Peyer's patch (tissue), 4 donors: ENCODE results near the gene HELB. TPM values are rescaled to one million over a fixed set of nuclear protein-coding genes. Genes with fewer than 3 reads are reported as not detected.
"Not testable (repeated sequence)": the region's sequence is repeated elsewhere in the genome, so short reads cannot be mapped to it uniquely, and the experiment has no call there.

Experiments
- DNase-seq, 3 donors: peaks; one replicate each; pipeline ENCODE4 v3.0.0-alpha.2; 2017 to 2019
- H3K27ac ChIP-seq, 4 donors: fragments of 200-600 bp; sonication (generic); one replicate each; pipeline ENCODE4 v1.5.1; 2016 to 2019
- H3K27me3 ChIP-seq, 2 donors: fragments of 200-600 bp; sonication (generic); one replicate each; pipeline ENCODE4 v1.5.1; 2019
- H3K36me3 ChIP-seq, 3 donors: fragments of 200-600 bp; sonication (generic); one replicate each; pipeline ENCODE4 v1.5.1; 2016 to 2019
- H3K4me1 ChIP-seq, 4 donors: fragments of 200-600 bp; sonication (generic); one replicate each; pipeline ENCODE4 v1.5.1; 2016 to 2019
- H3K4me3 ChIP-seq, 4 donors: fragments of 200-600 bp; sonication (generic); 1 replicate in 3 of 4; 2 replicates in 1 of 4; pipeline ENCODE4 v1.5.1; 2016 to 2019; ENCODE audit warnings: mild to moderate bottlenecking in 1 of 4
- H3K9me3 ChIP-seq, 4 donors: fragments of 200-600 bp; sonication (generic); one replicate each; pipeline ENCODE4 v1.5.1; 2016 to 2019; ENCODE audit warnings: mild to moderate bottlenecking in 1 of 4
- POLR2A ChIP-seq, 2 donors: fragments of 450-650 bp; IDR thresholded peaks; one replicate each; pipeline ENCODE4 v1.5.1; 2017; ENCODE audit warnings: antibody characterized with exemption in 2 of 2, mild to moderate bottlenecking in 2 of 2, moderate library complexity in 2 of 2
- total RNA-seq, 4 donors: library from RNA; depleted of rRNA; stranded (reverse); fragments of >200 nt; gene quantifications; one replicate each; pipeline ENCODE4 v1.1.0, GENCODE V29; 2016
- TF ChIP-seq, protein P1 (sequence below), 6 experiments: fragments of 450-650 bp in 4 of 6; fragments of 200-600 bp in 2 of 6; sonication (generic) in 1 of 6; IDR thresholded peaks; one replicate each; pipeline ENCODE4 v1.5.1; 2017 to 2019; ENCODE audit warnings: antibody characterized with exemption in 6 of 6, mild to moderate bottlenecking in 3 of 6, moderate library complexity in 1 of 6

HELB gene
- total RNA-seq, 4 donors from 2014 or later = 6.1 to 19.8 (median 8.3) TPM

DNA sequence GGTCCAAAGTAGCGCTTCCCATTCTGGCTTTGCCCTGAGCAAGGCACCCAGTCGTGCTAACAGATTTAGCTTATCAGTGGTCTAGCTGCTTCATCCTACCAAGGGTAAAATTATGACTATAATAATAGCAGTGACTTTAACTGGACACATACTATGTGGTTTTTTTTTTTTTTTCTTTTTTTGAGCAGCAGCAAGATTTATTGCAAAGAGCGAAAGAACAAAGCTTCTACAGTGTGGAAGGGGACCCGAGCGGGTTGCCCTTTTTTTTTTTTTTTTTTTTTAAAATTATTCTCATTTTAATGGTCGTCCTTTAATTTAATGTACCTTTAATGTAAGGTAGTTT lies 505 bp downstream of the HELB start:
- DNase-seq = no peak
- Histone ChIP-seq H3K27ac (peak overlapping the region; percentile 76 to 90 (median 86)), H3K9me3 (no peaks in the 10 kb centered on the region), H3K4me1 (peaks cover 0 to 11% (median 2%) of the 10 kb centered on the region in 4 donors), H3K4me3 (peak overlapping the region; percentile 57 to 74 (median 70)), H3K27me3 (no peaks in the 10 kb centered on the region), H3K36me3 (no peaks in the 10 kb centered on the region)
- no peak for TF ChIP-seq POLR2A (IDR thresholded peaks at IDR 0.05)
- TF ChIP-seq, protein P1, sequence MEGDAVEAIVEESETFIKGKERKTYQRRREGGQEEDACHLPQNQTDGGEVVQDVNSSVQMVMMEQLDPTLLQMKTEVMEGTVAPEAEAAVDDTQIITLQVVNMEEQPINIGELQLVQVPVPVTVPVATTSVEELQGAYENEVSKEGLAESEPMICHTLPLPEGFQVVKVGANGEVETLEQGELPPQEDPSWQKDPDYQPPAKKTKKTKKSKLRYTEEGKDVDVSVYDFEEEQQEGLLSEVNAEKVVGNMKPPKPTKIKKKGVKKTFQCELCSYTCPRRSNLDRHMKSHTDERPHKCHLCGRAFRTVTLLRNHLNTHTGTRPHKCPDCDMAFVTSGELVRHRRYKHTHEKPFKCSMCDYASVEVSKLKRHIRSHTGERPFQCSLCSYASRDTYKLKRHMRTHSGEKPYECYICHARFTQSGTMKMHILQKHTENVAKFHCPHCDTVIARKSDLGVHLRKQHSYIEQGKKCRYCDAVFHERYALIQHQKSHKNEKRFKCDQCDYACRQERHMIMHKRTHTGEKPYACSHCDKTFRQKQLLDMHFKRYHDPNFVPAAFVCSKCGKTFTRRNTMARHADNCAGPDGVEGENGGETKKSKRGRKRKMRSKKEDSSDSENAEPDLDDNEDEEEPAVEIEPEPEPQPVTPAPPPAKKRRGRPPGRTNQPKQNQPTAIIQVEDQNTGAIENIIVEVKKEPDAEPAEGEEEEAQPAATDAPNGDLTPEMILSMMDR (IDR thresholded peaks at IDR 0.05) = no peak

DNA sequence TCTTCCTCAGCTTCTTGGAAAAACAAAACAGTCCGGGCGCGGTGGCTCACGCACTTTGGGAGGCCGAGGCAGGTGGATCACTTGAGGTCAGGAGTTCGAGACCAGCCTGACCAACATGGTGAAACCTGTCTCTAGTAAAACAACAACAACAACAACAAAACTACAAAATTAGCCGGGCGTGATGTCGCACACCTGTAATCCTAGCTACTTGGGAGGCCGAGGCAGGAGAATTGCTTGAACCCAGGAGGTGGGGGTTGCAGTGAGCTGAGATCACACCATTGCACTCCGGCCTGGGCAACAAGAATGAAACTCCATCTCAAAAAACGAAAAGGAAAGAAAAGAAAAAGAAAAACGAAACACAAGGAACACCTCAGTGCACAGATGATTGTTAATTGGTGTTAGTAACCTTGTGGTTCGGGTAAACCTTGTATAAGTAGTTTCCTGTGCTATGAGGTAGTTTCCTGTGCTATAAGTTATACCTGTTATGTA lies 1.1 kb downstream of the HELB start:
- Histone ChIP-seq H3K4me1 (peaks cover 0 to 11% (median 2%) of the 10 kb centered on the region in 4 donors), H3K27ac (peak overlapping the region; percentile 35 to 88 (median 62)), H3K4me3 (peak overlapping the region; percentile 57 to 74 (median 70))
- TF ChIP-seq POLR2A (IDR thresholded peaks at IDR 0.05) = peak in 1 of 2 donors; percentile 22
- not testable (repeated sequence) for DNase-seq, H3K9me3 ChIP-seq, H3K36me3 ChIP-seq, H3K27me3 ChIP-seq

DNA sequence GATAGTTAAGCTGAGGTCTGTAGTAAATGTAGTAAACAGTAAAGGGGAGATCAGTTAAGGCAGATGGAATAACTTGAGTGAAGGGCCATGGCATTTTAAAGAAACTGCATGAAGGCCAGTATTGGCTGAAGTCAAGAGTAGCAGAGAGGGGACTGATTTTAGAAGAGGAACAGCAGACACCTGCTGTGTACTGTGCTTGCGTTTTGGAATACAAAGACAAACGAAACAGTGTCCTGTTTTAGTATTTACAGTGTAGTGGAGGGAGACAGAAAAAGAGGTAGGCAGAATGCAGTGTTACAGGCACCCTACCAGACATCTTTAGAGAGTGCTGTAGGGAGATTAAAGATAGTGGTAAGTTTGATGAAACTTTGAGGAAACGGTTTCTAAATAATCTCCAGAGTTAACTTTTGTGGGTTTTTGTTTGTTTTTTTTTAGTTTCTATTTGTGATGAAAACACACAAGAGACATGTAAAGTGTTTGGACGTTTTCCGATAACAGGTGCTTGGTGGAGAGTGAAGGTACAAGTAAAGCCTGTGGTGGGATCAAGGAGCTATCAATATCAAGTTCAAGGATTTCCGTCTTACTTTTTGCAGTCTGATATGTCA lies 2.1 kb downstream of the HELB start:
- H3K27ac ChIP-seq = peak overlapping the region in 2 of 4 donors; percentile 35 to 88
- H3K4me3 ChIP-seq = peak overlapping the region in 2 of 4 donors; percentile 73 to 74
- no peak for DNase-seq

DNA sequence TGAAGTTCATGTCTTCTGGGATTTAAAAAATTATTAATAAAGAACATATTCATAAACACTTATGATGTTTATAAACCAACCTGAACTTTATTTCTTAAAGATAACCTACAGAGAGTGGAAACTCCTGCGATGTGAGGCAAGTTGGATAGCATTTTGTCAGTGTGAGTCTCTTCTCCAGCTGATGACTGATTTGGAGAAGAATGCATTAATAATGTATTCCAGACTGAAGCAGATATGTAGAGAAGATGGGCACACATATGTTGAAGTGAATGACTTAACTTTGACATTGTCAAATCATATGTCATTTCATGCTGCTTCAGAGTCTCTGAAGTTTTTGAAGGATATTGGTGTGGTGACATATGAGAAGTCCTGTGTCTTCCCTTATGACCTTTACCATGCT lies 7.3 kb downstream of the HELB start:
- DNase-seq = no peak
- Histone ChIP-seq H3K36me3 (peaks cover 0 to 13% (median 0%) of the 10 kb centered on the region in 3 donors), H3K27me3 (no peaks in the 10 kb centered on the region)

More for the DNA sequence above, 2.1 kb downstream of the HELB start:
- no peaks in the 10 kb centered on the region for H3K27me3 ChIP-seq
- H3K9me3 ChIP-seq = no peaks in the 10 kb centered on the region
- TF ChIP-seq, protein P1 (IDR thresholded peaks at IDR 0.05) = no peak
- no peak for TF ChIP-seq POLR2A (IDR thresholded peaks at IDR 0.05)
- no peaks in the 10 kb centered on the region for H3K36me3 ChIP-seq
- peaks cover 0 to 11% (median 2%) of the 10 kb centered on the region in 4 donors for H3K4me1 ChIP-seq

DNA sequence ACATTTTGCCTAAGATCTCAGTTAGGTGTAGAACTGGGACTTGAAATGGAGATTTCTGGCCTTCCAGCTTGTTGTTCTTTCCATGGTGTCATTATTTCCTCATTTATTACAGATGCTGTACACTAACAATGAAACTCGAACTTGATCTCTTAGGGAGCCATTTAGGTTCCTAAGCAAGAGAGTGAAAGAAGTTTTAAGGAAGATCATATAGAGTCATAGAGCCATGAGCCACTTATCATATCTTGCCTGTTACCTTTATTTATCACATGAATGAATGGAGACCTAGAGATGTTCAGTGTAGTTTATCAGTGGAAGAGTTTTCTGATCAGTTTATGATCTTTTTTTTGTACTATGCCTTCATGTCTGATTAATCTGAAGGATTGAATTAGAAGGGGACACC lies 9.9 kb downstream of the HELB start:
- TF ChIP-seq, protein P1 (IDR thresholded peaks at IDR 0.05) = no peak
- no peak for TF ChIP-seq POLR2A (IDR thresholded peaks at IDR 0.05)
- Histone ChIP-seq H3K27ac (no peak overlapping the region), H3K27me3 (no peaks in the 10 kb centered on the region), H3K36me3 (peaks cover 0 to 17% (median 0%) of the 10 kb centered on the region in 3 donors), H3K4me3 (no peak overlapping the region), H3K9me3 (no peaks in the 10 kb centered on the region), H3K4me1 (peaks cover 0 to 4% (median 0%) of the 10 kb centered on the region in 4 donors)
- no peak for DNase-seq

More for the DNA sequence above, 7.3 kb downstream of the HELB start:
- no peak for TF ChIP-seq POLR2A (IDR thresholded peaks at IDR 0.05)
- TF ChIP-seq, protein P1 (IDR thresholded peaks at IDR 0.05) = no peak
- Histone ChIP-seq H3K27ac (no peak overlapping the region), H3K9me3 (no peaks in the 10 kb centered on the region), H3K4me1 (peaks cover 0 to 4% (median 0%) of the 10 kb centered on the region in 4 donors), H3K4me3 (no peak overlapping the region)

DNA sequence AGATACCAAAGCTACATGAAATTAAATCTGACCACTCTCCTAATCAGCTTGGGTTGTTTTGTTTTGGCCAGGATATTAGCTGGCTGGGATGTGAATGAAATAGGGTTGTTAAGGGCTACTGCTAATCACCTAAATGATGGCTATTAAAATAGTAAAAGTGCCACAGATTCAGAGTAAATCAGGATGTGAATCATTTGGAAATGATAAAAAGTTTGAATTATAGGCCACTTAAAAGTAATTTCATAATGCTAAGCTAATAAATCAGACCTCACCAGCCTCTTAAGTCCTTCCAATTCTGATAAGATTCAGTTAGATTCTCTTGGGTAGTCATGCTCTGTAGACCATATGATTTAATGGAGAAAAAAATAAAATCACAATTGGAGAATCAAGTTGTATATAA lies 12.0 kb downstream of the HELB start:
- no peak overlapping the region for H3K27ac ChIP-seq
- DNase-seq = no peak
- H3K4me1 ChIP-seq = peaks cover 0 to 4% (median 0%) of the 10 kb centered on the region in 4 donors
- no peak overlapping the region for H3K4me3 ChIP-seq
- H3K27me3 ChIP-seq = no peaks in the 10 kb centered on the region
- TF ChIP-seq, protein P1 (IDR thresholded peaks at IDR 0.05) = no peak
- TF ChIP-seq POLR2A (IDR thresholded peaks at IDR 0.05) = no peak
- no peaks in the 10 kb centered on the region for H3K9me3 ChIP-seq
- peaks cover 0 to 22% (median 0%) of the 10 kb centered on the region in 3 donors for H3K36me3 ChIP-seq
